GM12891 (cell line): ENCODE results near the gene EEIG1.

Experiments
- PAX5 ChIP-seq: IDR thresholded peaks from 2 replicates; pipeline ENCODE4 v1.6.1; 2011; ENCODE audit warnings: low read length, moderate library complexity, mild to moderate bottlenecking; ENCODE audit not compliant: insufficient read depth, severe bottlenecking
- POLR2A ChIP-seq: IDR thresholded peaks from 2 replicates; pipeline ENCODE4 v1.6.1; 2011; ENCODE audit warnings: low read depth, low read length, control low read depth
- POLR2AphosphoS5 ChIP-seq: IDR thresholded peaks from 2 replicates; pipeline ENCODE4 v1.6.1; 2011; ENCODE audit warnings: low read depth, low read length, control low read depth
- TAF1 ChIP-seq: IDR thresholded peaks from 2 replicates; pipeline ENCODE4 v1.6.1; 2011; ENCODE audit warnings: low read depth, low read length, control low read depth

- TF ChIP-seq POLR2A = no peak
- TF ChIP-seq POLR2AphosphoS5 = no peak
- TF ChIP-seq TAF1 = no peak
- no peak for TF ChIP-seq PAX5
These were observed 5.1 kb downstream of the EEIG1 start for GRCh38 chr9:127975376-127976315.
